HEK293T (cell line): ENCODE measurements around the gene GJB2.

ENCODE experiments used
- BHLHE40 ChIP-seq: fragments of 450-650 bp; IDR thresholded peaks from 2 replicates; pipeline ENCODE4 v1.6.1; 2016; ENCODE audit warnings: mild to moderate bottlenecking, moderate library complexity, borderline replicate concordance
- ELF4 ChIP-seq: fragments of 450-650 bp; IDR thresholded peaks from 2 replicates; pipeline ENCODE4 v1.6.1; 2017; ENCODE audit warnings: antibody characterized with exemption
- FOXM1 ChIP-seq: fragments of 450-650 bp; IDR thresholded peaks from 2 replicates; pipeline ENCODE4 v1.6.1; 2017; ENCODE audit warnings: mild to moderate bottlenecking, borderline replicate concordance
- NFRKB ChIP-seq: fragments of 450-650 bp; IDR thresholded peaks from 2 replicates; pipeline ENCODE4 v1.6.1; 2016; ENCODE audit warnings: mild to moderate bottlenecking, moderate library complexity
- SP1 ChIP-seq: fragments of 450-650 bp; IDR thresholded peaks from 2 replicates; pipeline ENCODE4 v1.6.1; 2017

GRCh38 chr13:20219577-20219976 is 26.8 kb upstream of the GJB2 start:
- TF ChIP-seq BHLHE40 (no peak), FOXM1 (no peak), SP1 (no peak), NFRKB (no peak), ELF4 (no peak)
